Fibroblast of villous mesenchyme (primary cell): ENCODE measurements around the gene ANKRD27. TPM values are rescaled to one million over a fixed set of nuclear protein-coding genes. Genes with fewer than 3 reads are reported as not detected.
A peak's percentile ranks its signal among the peaks of the same experiment; 100 is the strongest.

Source experiments
- DNase-seq: peaks from one replicate; pipeline ENCODE4 v3.0.0-alpha.2; 2010; ENCODE audit warnings: low read depth
- H3K4me3 ChIP-seq: 2 replicates; pipeline ENCODE4 v1.5.1; 2011; ENCODE audit warnings: low read depth, mild to moderate bottlenecking, low read length
- total RNA-seq: library from RNA; depleted of rRNA; stranded (reverse); fragments of >200 nt; gene quantifications from 2 replicates; pipeline ENCODE4 v1.2.3, GENCODE V29; 2012
- TF ChIP-seq, protein P1 (sequence below): IDR thresholded peaks from 2 replicates; pipeline ENCODE4 v1.5.1; 2012; ENCODE audit warnings: low read depth, mild to moderate bottlenecking, low read length; ENCODE audit not compliant: insufficient read depth

The ANKRD27 gene
- total RNA-seq, 1 donor = 37.1 TPM

- TF ChIP-seq, protein P1, sequence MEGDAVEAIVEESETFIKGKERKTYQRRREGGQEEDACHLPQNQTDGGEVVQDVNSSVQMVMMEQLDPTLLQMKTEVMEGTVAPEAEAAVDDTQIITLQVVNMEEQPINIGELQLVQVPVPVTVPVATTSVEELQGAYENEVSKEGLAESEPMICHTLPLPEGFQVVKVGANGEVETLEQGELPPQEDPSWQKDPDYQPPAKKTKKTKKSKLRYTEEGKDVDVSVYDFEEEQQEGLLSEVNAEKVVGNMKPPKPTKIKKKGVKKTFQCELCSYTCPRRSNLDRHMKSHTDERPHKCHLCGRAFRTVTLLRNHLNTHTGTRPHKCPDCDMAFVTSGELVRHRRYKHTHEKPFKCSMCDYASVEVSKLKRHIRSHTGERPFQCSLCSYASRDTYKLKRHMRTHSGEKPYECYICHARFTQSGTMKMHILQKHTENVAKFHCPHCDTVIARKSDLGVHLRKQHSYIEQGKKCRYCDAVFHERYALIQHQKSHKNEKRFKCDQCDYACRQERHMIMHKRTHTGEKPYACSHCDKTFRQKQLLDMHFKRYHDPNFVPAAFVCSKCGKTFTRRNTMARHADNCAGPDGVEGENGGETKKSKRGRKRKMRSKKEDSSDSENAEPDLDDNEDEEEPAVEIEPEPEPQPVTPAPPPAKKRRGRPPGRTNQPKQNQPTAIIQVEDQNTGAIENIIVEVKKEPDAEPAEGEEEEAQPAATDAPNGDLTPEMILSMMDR = peak; percentile 82
- peak; percentile 71 for DNase-seq
- H3K4me3 ChIP-seq = no peak overlapping the region
Observed at GRCh38 chr19:32570081-32570785, 104.7 kb downstream of the ANKRD27 start.

GRCh38 chr19:32567486-32567885 lies 107.5 kb downstream of the ANKRD27 start:
- no peak overlapping the region for H3K4me3 ChIP-seq
- DNase-seq = no peak
- TF ChIP-seq, protein P1 = no peak

DNA sequence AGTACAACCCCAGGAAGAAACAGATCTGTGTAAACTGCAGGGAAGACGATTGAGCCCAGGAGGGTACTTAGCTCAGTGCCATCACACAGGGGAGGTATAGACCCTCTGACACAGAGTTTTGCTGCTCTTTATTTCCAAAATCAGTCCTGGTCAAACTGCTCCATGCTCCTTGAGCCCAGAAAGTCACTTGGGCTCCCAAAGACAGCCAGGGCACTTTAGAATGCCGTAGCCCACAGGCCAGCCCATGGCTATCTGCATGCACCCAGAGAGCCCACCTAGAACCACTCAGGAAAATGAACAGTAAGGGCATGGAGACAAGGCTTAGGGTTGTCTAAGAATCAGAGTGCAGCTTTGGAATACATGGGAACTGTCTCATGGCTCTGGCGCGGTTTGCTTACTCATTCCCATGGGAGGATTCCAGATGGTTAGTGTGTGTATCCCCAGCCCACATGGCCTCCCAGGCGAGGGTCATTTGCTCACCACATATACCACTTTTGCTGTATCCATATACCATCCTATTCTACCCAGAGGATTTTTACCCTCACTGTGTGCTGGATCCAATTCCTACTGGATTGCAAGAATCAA lies 108.6 kb downstream of the ANKRD27 start:
- DNase-seq = peak; percentile 48
- no peak overlapping the region for H3K4me3 ChIP-seq
- TF ChIP-seq, protein P1 = no peak

DNA sequence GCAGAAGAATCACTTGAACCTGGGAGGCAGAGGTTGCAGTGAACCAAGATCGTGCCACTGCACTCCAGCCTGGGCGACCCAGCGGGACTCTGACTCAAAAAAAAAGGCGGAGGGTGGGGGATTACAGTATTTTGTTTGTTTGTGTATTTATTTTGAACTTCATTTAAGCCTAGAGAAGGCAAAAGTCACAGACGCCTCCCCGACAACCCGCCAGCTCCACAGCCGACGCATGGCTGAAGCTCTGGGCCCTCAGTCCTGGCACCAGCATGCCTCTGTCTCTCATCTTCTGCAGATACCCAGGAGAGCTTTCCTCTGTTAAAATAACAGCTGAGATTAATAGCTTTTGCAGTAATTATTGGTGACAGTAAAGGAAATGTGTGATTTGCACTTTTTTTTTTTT lies 111.2 kb downstream of the ANKRD27 start:
- TF ChIP-seq, protein P1 = no peak
- DNase-seq = no peak
- no peak overlapping the region for H3K4me3 ChIP-seq

DNA sequence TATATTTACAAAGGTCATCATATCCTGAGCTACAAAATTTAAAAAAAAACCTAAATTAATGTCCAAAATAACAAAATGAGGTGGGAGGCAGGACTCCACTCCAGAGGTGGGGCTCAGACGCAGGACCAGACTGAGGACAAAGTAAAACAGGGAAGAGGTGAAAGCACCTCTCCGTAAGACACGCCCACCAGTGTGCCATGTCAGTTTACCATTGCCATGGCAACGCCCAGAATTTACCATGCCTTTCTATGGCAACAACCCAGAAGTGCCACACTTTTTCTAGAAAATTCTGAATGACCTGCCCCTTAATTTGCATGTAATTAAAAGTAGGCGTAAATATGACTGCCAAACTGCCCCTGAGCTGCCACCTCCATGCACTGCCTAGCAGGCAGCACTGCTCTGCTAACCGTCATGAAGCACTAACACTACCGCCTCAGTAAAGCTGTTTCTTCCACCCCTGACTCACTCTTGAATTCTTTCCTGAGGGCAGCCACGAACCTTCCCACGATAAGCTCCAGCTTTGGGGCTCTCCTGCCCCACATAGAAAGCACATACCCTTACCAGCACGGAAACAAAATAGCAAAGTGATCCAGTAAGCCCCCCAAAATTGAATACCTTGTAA lies 116.3 kb downstream of the ANKRD27 start:
- TF ChIP-seq, protein P1 = no peak
- DNase-seq = no peak
- no peak overlapping the region for H3K4me3 ChIP-seq

- DNase-seq = no peak
- TF ChIP-seq, protein P1 = no peak
Observed at GRCh38 chr19:32555786-32556185, 119.2 kb downstream of the ANKRD27 start.

More at GRCh38 chr19:32555786-32556185, 119.2 kb downstream of the ANKRD27 start:
- no peak overlapping the region for H3K4me3 ChIP-seq
